GM23248 (cell line): ENCODE data around the gene ARHGEF7.

Source experiments
- EZH2 ChIP-seq: fragments of 200-600 bp; sonication (generic); IDR thresholded peaks from 2 replicates; pipeline ENCODE4 v1.6.1; 2018; ENCODE audit warnings: antibody characterized with exemption, mild to moderate bottlenecking; ENCODE audit not compliant: insufficient read depth, poor library complexity, severe bottlenecking
- EZH2phosphoT487 ChIP-seq: fragments of 200-600 bp; sonication (generic); IDR thresholded peaks from 2 replicates; pipeline ENCODE4 v1.6.1; 2018; ENCODE audit warnings: antibody characterized with exemption, moderate library complexity, mild to moderate bottlenecking, low read depth; ENCODE audit not compliant: insufficient read depth

DNA sequence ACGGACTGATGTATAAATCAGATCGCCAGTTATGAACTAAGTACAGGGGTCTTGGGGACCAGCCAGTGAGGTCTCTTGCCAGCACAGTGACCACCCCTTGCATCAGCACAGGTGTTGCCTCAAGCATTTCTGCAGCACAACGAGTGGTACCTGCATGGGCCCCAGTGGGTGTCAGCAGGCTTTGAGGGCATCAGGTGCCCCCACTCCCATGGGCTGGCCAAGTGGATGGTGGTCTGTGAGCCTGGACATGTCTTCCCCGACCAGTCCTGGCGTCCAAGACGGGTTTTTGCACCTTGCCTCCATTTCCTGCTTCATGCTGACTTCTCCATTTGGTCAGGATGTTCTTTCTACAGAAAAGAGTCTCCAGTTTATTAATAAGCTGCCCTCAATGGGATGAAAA lies 22.4 kb upstream of the ARHGEF7 start:
- no peak for TF ChIP-seq EZH2phosphoT487
- no peak for TF ChIP-seq EZH2
